GM12892 (cell line): ENCODE results near the gene AIFM3.

Source experiments
- POLR2A ChIP-seq: IDR thresholded peaks from 2 replicates; pipeline ENCODE4 v1.6.1; 2011; ENCODE audit warnings: low read depth, low read length, control low read depth
- POLR2AphosphoS5 ChIP-seq: IDR thresholded peaks from 2 replicates; pipeline ENCODE4 v1.6.1; 2011; ENCODE audit warnings: low read depth, low read length, control low read depth

DNA sequence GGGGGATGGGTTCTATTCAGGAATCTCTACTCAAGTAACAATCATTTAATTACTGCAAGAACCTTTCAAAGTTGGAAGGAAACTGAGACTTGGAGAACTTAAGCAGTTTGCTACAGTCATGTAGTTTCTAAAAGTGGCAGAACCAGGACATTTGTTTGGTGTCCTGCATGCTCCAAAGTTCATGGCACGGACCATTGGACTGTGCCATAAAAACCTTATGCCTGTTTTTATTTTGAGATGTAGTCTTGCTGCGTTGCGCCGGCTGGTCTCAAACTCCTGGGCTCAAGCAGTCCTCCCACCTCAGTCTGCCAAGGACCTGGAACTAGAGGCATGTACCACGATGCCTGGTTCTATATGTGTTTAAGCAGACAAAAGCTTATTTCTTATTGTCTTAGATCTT is 18.6 kb upstream of the AIFM3 start:
- no peak for TF ChIP-seq POLR2A
- no peak for TF ChIP-seq POLR2AphosphoS5
